K562 (cell line): ENCODE data around the gene MMAB. TPM values are rescaled to one million over a fixed set of nuclear protein-coding genes. Genes with fewer than 3 reads are reported as not detected.

ENCODE experiments used
- ATAC-seq: fragments of 200-7000 bp; cut with Tn5 transposase; 3 replicates; pipeline ENCODE4 v1.9.1; 2020; ENCODE audit warnings: moderate library complexity
- BruUV-seq: library from RNA; stranded (reverse); fragments of 400-500 nt; replicated peaks from 2 replicates; lab custom pipeline; 2021; lab: Mats Ljungman, UMichigan
- CTCF ChIA-PET: fragments of 300-600 bp; formaldehyde crosslinking; extraction: SDS; loops from one replicate; lab custom pipeline; 2021; ENCODE audit warnings: low intra/inter-chr PET ratio; lab: Yijun Ruan, JAX
- POLR2A ChIA-PET: fragments of 300-600, 350-650 bp; sonication (Branson Sonifier 250); formaldehyde crosslinking; extraction: SDS; loops from one replicate; lab custom pipeline; 2021; ENCODE audit warnings: antibody characterized with exemption, inconsistent platforms; lab: Yijun Ruan, JAX
- DNase-seq, 4 experiments: peaks; one replicate each; pipeline versions ENCODE4 v3.0.0 to v3.0.0-alpha.2; 2011 to 2018; ENCODE audit warnings: low spot score in 3 of 4, mixed read lengths in 3 of 4; ENCODE audit errors: extremely low read depth in 1 of 4
- FAIRE-seq: peaks from 2 replicates; lab custom pipeline; 2011; peaks lifted over from hg19 to GRCh38; lab: Jason Lieb, UNC
- H2AFZ ChIP-seq: 2 replicates; pipeline ENCODE4 v1.6.0; 2011; ENCODE audit warnings: low read depth, low read length, control low read depth, inconsistent platforms
- H3K27ac ChIP-seq: fragments of 200-600 bp; 3 replicates; pipeline ENCODE4 v1.8.0; 2011; ENCODE audit warnings: low read depth, mild to moderate bottlenecking, control low read depth, inconsistent platforms, low read length, moderate library complexity, mixed read lengths; ENCODE audit errors: extremely low read depth
- H3K27me3 ChIP-seq, 2 experiments: fragments of 300-600 bp in 1 of 2; 2 replicates in 1 of 2; 3 replicates in 1 of 2; pipeline versions ENCODE4 v1.6.0 to v1.8.0; 2011; ENCODE audit warnings: inconsistent platforms in 2 of 2, low read length in 2 of 2, mild to moderate bottlenecking in 1 of 2, mixed read lengths in 1 of 2, moderate library complexity in 1 of 2; ENCODE audit not compliant: control insufficient read depth in 2 of 2, insufficient read depth in 2 of 2
- H3K36me3 ChIP-seq: fragments of 300-600 bp; 3 replicates; pipeline ENCODE4 v1.8.0; 2011; ENCODE audit warnings: mild to moderate bottlenecking, low read length, inconsistent platforms; ENCODE audit not compliant: control insufficient read depth, insufficient read depth
- H3K4me1 ChIP-seq, 2 experiments: fragments of 200-600 bp in 1 of 2; replicated peaks in 1 of 2; 2 replicates in 1 of 2; 3 replicates in 1 of 2; pipeline versions ENCODE4 v1.5.1 to v1.8.0; 2011; ENCODE audit warnings: inconsistent platforms in 2 of 2, low read length in 2 of 2, mild to moderate bottlenecking in 1 of 2, mixed read lengths in 1 of 2, moderate library complexity in 1 of 2; ENCODE audit not compliant: control insufficient read depth in 2 of 2, insufficient read depth in 2 of 2
- H3K4me2 ChIP-seq: 2 replicates; pipeline ENCODE4 v1.6.1; 2011; ENCODE audit warnings: low read length, control low read depth, inconsistent platforms, mixed read lengths; ENCODE audit not compliant: insufficient read depth
- H3K4me3 ChIP-seq: fragments of 200-600 bp; sonication (generic), shearing (Covaris generic); 2 replicates; pipeline ENCODE4 v1.5.1; 2016; ENCODE audit warnings: control low read depth, inconsistent platforms
- H3K79me2 ChIP-seq: fragments of 200-600 bp; 3 replicates; pipeline ENCODE4 v1.8.0; 2011; ENCODE audit warnings: low read length, inconsistent platforms; ENCODE audit not compliant: control insufficient read depth, insufficient read depth
- H3K9ac ChIP-seq, 2 experiments: 2 replicates each; pipeline versions ENCODE4 v1.6.0 to v1.6.1; 2011; ENCODE audit warnings: low read depth in 2 of 2, low read length in 2 of 2, control low read depth in 1 of 2, inconsistent platforms in 1 of 2, mild to moderate bottlenecking in 1 of 2, mixed read lengths in 1 of 2; ENCODE audit not compliant: insufficient read depth in 1 of 2
- H3K9me1 ChIP-seq: one replicate; pipeline ENCODE4 v1.6.0; 2011; ENCODE audit warnings: inconsistent platforms, mild to moderate bottlenecking, low read length, moderate library complexity; ENCODE audit not compliant: control insufficient read depth, insufficient read depth
- H3K9me3 ChIP-seq: replicated peaks from 2 replicates; pipeline ENCODE4 v1.5.1; 2011; ENCODE audit warnings: low read depth, low read length, inconsistent platforms; ENCODE audit not compliant: control insufficient read depth, insufficient read depth
- H4K20me1 ChIP-seq: replicated peaks from 2 replicates; pipeline ENCODE4 v1.6.1; 2011; ENCODE audit warnings: low read length, inconsistent platforms, mixed read lengths; ENCODE audit not compliant: control insufficient read depth, insufficient read depth
- BHLHE40 ChIP-seq: IDR thresholded peaks from 2 replicates; pipeline ENCODE4 v1.6.1; 2011; ENCODE audit warnings: low read length, improper control_type of control experiment
- EGR1 ChIP-seq: fragments of 450-650 bp; conservative IDR thresholded peaks from 2 replicates; pipeline ENCODE4 v1.6.1; 2017; ENCODE audit warnings: mild to moderate bottlenecking
- HNRNPLL ChIP-seq: fragments of 200-400 bp; formaldehyde crosslinking; IDR thresholded peaks from 2 replicates; pipeline ENCODE4 v1.6.1; 2017; ENCODE audit warnings: low read length, low read depth, mild to moderate bottlenecking; ENCODE audit not compliant: poor library complexity, severe bottlenecking
- POLR2B ChIP-seq: fragments of 450-650 bp; IDR thresholded peaks from 2 replicates; pipeline ENCODE4 v1.6.1; 2018; ENCODE audit warnings: low read depth; ENCODE audit not compliant: partially characterized antibody
- RBM25 ChIP-seq: fragments of 200-400 bp; formaldehyde crosslinking; IDR thresholded peaks from 2 replicates; pipeline ENCODE4 v1.6.1; 2018; ENCODE audit warnings: low read length, low read depth, moderate library complexity; ENCODE audit not compliant: severe bottlenecking
- SP2 ChIP-seq: IDR thresholded peaks from 2 replicates; pipeline ENCODE4 v1.6.1; 2011; ENCODE audit warnings: mild to moderate bottlenecking, low read depth, low read length, moderate library complexity; ENCODE audit not compliant: poor library complexity, severe bottlenecking; ENCODE audit errors: extremely low read depth
- SRSF1 ChIP-seq: fragments of 200-400 bp; formaldehyde crosslinking; IDR thresholded peaks from 2 replicates; pipeline ENCODE4 v1.6.1; 2017; ENCODE audit warnings: mild to moderate bottlenecking, low read depth, low read length, moderate library complexity
- TOE1 ChIP-seq, 2 experiments: fragments of 450-650 bp in 1 of 2; sonication (generic) in 1 of 2; formaldehyde crosslinking in 1 of 2; IDR thresholded peaks; 2 replicates each; pipeline versions ENCODE4 v1.7.1 to v1.8.0; 2016 to 2022; ENCODE audit warnings: borderline replicate concordance in 2 of 2, mild to moderate bottlenecking in 2 of 2, antibody characterized with exemption in 1 of 2, inconsistent platforms in 1 of 2, low read depth in 1 of 2, missing genetic modification reagents in 1 of 2, moderate library complexity in 1 of 2
- ZNF140 ChIP-seq: fragments of 250-450 bp; sonication (Bioruptor Pico); IDR thresholded peaks from 2 replicates; pipeline ENCODE4 v1.8.0; 2021; ENCODE audit warnings: moderate library complexity, mild to moderate bottlenecking, inconsistent platforms
- ZNF592 ChIP-seq: fragments of 450-650 bp; IDR thresholded peaks from 2 replicates; pipeline ENCODE4 v1.6.1; 2017; ENCODE audit warnings: antibody characterized with exemption, mild to moderate bottlenecking
- WGBS: fragments of 100-300 bp; shearing (Covaris generic); methylation state at CpG from one replicate; pipeline ENCODE4 v1.1.6; 2016; ENCODE audit warnings: low coverage, mixed read lengths; ENCODE audit not compliant: insufficient coverage; ENCODE audit errors: missing lambda C conversion rate; 5-methylcytosine and 5-hydroxymethylcytosine counted together
- in situ Hi-C: fragments of 300-500 bp; cut with MboI; formaldehyde crosslinking; loops from 4 replicates; pipeline ENCODE4 v1.15.0; 2018; ENCODE audit warnings: inconsistent platforms, mixed read lengths
- intact Hi-C: fragments of 100-400 bp; cut with micrococcal nuclease; formaldehyde crosslinking; loops from 2 replicates; pipeline ENCODE4 v1.14.2; 2022
- polyA plus RNA-seq, 8 experiments: library from polyadenylated mRNA; depleted of rRNA in 4 of 8; stranded (reverse) in 5 of 8; unstranded in 3 of 8; fragments of >200 nt; fragmentation: Nextera tagmentation in 2 of 8; fragmentation: Illumina TruSeq in 1 of 8; extraction: Ambion mirVana in 2 of 8; extraction: Trizol in 1 of 8; gene quantifications; 2 replicates each; pipeline versions ENCODE4 v1.2.1 to v1.2.3, GENCODE V29; 2011 to 2014; ENCODE audit warnings: inconsistent platforms in 1 of 8, missing spikeins in 1 of 8
- total RNA-seq, 7 experiments: library from RNA; depleted of rRNA in 6 of 7; stranded (reverse); fragments of >200 nt in 6 of 7; fragmentation: Illumina TruSeq in 2 of 7; extraction: Trizol in 2 of 7; gene quantifications; 2 replicates each; pipeline versions ENCODE4 v1.2.1 to v1.2.3, GENCODE V29; 2011 to 2021; ENCODE audit warnings: low replicate concordance in 1 of 7

Gene MMAB
- total and polyA plus RNA-seq, 9 of the 15 experiments (the other 6 are each of a cell fraction or from before 2014, with no cell fraction given): 9.5 to 76.1 (median 46.2) TPM

GRCh38 chr12:109538191-109538863 lies 35.0 kb downstream of the MMAB start:
- no TSS peak for BruUV-seq
- intact Hi-C loops (no loop called here), in situ Hi-C loops (no loop called here)
- DNase-seq (no peak), FAIRE-seq (no peak), ATAC-seq (no peak)
- WGBS: 11% methylated on average over 16 of the region's 16 CpGs
- Histone ChIP-seq H3K4me1 (peaks cover 0 to 2% of the 10 kb centered on the region in 2 experiments; a peak in 2 of 5 replicates), H3K9ac (no peak overlapping the region), H3K36me3 (no peaks in the 10 kb centered on the region), H3K4me3 (no peak overlapping the region), H4K20me1 (peaks cover 14% of the 10 kb centered on the region; the same call in 1 of the 2 replicates), H3K4me2 (no peak overlapping the region; the same call in 1 of the 2 replicates), H3K27ac (no peak overlapping the region), H3K9me3 (peaks cover 3% of the 10 kb centered on the region; the same call in 1 of the 2 replicates), H3K27me3 (peaks cover 38 to 62% of the 10 kb centered on the region in 2 experiments), H3K9me1 (no peaks in the 10 kb centered on the region), H3K79me2 (no peaks in the 10 kb centered on the region), H2AFZ (no peak overlapping the region)
- no peak for TF ChIP-seq EGR1
- TF ChIP-seq TOE1 (IDR thresholded peaks at IDR 0.05; ENCODE audit: borderline replicate concordance): no peak
- TF ChIP-seq TOE1 (CRISPR knock-in tag; IDR thresholded peaks at IDR 0.05; ENCODE audit: borderline replicate concordance, low read depth): no peak
- TF ChIP-seq BHLHE40: peak; percentile 27; the same call in 1 of the 2 replicates
- CTCF ChIA-PET: no interaction called here
- POLR2A ChIA-PET: interaction anchor here (0.6 kb wide), 1 partner anchor 64 kb away, joined by 4 read pairs; no protein-coding TSS in a partner anchor

- ATAC-seq: no peak
- TF ChIP-seq HNRNPLL (no peak), ZNF140 (CRISPR knock-in tag) (no peak), SP2 (no peak), RBM25 (no peak), SRSF1 (no peak), POLR2B (no peak), ZNF592 (no peak)
Observed at GRCh38 chr12:109537136-109537535, 36.2 kb downstream of the MMAB start.

More at GRCh38 chr12:109537136-109537535, 36.2 kb downstream of the MMAB start:
- H3K9ac ChIP-seq: no peak overlapping the region
- no peaks in the 10 kb centered on the region for H3K9me1 ChIP-seq
- no peak for DNase-seq
- H3K4me3 ChIP-seq: no peak overlapping the region
- H3K4me2 ChIP-seq: no peak overlapping the region
- no peaks in the 10 kb centered on the region for H3K79me2 ChIP-seq
- peaks cover 14% of the 10 kb centered on the region; the same call in 1 of the 2 replicates for H4K20me1 ChIP-seq
- ChIA-PET POLR2A (no interaction called here), CTCF (no interaction called here)
- H3K36me3 ChIP-seq: no peaks in the 10 kb centered on the region
- 28% methylated on average over 8 of the region's 8 CpGs for WGBS
- BruUV-seq: no TSS peak
- in situ Hi-C loops (no loop called here), intact Hi-C loops (no loop called here)
- H3K27me3 ChIP-seq: peaks cover 28 to 50% of the 10 kb centered on the region in 2 experiments
- no peak overlapping the region for H3K27ac ChIP-seq
- H2AFZ ChIP-seq: no peak overlapping the region
- FAIRE-seq: no peak
- H3K4me1 ChIP-seq: peaks cover 0 to 5% of the 10 kb centered on the region in 2 experiments; a peak in 2 of 5 replicates
- H3K9me3 ChIP-seq: peaks cover 3% of the 10 kb centered on the region; the same call in 1 of the 2 replicates
